ENCODE data around the gene PLSCR1.
"Not testable (repeated sequence)": the region's sequence is repeated elsewhere in the genome, so short reads cannot be mapped to it uniquely, and the experiment has no call there.

The PLSCR1 gene

DNA sequence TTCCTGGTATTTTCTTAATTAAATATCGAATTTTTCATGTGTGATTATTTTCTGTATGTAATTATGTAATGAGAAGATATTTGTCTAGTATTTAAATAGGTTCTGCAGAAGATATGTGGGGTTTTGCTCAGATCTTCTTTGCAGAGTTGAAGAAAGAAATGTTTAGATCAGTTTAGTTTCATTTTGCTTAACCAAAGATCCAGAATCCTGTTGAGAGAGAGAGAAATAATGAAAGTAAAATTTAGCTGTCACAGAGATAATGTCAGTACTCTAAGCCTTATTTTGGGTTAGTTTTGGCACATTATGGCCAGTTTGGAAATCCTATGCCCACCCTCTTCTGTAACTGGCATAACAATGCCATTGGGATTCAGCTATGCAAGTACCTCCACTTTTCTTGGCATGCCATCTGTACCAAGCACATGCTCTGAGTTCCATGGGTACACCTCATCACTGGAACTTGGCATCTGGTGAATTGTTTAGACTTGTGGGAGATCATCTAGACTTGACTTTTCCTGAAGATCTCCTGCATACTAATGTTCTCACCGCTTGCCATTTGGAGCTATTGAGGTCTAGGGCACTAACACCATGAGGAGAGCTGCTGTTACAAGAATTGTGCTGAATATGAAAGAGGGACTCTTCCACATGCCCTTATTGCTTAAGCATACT, 30.9 kb downstream of the PLSCR1 start:
- no peak for DNase-seq (ENCODE audit: low spot score)

DNA sequence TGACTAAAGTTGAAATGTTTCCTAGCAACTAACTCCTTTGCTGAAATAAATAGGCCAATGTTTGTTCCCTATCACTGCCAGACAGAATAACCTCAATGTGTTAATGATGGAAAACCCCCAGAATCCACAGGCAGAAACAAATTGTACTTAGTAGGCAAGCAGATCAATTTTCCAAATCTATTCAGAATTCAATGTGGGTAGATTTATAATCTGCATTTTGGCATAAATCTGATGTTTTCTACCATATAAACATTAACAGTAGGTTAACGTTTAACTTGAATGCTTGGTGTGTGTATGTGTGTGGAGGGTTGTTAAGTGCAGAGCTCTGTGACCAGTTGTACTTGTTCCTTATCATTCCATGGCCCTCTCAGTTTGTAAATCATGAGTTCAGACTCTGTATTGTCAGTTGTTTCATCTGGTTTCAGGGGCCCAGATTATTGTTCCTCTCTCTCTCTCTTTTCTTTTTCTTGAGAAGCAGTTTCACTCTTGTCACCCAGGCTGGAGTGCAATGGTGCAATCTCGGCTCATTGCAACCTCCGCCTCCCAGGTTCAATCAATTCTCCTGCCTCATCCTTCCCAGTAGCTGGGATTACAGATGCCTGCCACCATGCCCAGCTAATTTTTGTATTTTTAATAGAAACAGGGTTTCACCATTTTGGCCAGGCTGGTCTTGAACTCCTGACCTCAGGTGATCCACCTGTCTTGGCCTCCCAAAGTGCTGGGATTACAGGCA, 32.8 kb downstream of the PLSCR1 start:
- DNase-seq (ENCODE audit: low spot score) = no peak

GRCh38 chr3:146507331-146508120, 36.9 kb downstream of the PLSCR1 start:
- DNase-seq (ENCODE audit: low spot score) = no peak

- DNase-seq (ENCODE audit: low spot score) = no peak
Observed at GRCh38 chr3:146505516-146505915, 38.9 kb downstream of the PLSCR1 start.

DNA sequence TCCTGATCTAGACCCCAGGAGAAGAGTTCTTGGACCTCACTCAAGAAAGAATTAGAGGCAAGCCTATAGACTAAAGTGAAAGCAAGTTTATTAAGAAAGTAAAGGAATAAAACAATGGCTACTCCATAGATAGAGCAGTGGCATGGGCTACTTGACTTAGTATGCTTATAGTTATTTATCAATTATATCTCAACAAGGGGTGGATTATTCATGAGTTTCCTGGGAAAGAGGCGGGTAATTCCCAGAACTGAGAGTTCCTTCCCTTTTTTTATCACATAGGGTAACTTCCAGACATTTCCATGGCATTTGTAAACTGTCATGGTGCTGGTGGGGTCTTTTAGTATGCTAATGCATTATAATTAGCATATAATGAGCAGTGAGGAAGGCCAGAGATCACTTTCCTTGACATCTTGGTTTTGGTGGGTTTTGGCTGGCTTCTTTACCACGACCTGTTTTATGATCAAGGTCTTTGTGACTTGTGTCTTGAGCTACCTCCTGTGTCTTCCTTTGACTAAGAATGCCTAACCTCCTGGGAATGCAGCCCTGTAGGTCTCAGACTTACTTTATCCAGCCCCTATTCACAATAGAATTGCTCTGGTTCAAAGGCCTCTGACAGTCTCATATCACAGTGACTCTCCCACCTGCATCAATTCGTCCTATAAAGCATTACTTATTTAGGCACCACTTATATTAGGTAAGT, 39.8 kb downstream of the PLSCR1 start:
- DNase-seq (ENCODE audit: low spot score) = peak; percentile 9

DNA sequence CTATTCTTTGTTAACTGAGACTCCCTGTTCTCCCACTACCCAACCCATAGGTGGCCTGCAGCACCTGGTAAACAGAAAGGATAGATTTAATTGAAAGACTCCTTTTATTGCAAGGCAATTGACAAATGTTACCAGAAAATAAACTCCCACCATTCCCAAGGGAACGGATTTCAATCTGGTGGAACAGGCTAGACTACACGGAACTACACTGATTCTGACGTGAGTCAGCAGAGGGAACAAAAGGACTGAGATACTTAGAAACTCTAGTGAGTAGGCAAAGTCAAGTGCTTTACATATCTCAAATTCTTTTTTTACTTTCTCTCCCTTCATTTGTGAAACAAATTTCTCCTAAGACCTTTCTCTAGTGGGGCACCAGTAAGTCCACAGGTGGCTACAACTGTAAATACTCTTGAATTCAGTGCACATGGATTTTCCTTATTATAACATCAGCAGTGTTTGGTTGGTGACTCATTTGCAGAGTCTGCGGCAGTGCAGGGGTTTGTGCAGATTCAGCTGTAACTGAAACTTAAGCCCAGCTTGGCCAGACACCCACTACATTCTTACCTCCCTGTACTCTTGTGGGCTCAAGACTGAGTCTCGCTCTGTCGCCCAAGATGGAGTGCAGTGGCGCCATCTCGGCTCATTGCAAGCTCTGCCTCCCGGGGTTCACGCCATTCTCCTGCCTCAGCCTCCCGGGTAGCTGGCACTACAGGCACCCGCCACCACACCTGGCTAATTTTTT, 40.8 kb downstream of the PLSCR1 start:
- peak; percentile 72 for DNase-seq (ENCODE audit: low spot score)

DNA sequence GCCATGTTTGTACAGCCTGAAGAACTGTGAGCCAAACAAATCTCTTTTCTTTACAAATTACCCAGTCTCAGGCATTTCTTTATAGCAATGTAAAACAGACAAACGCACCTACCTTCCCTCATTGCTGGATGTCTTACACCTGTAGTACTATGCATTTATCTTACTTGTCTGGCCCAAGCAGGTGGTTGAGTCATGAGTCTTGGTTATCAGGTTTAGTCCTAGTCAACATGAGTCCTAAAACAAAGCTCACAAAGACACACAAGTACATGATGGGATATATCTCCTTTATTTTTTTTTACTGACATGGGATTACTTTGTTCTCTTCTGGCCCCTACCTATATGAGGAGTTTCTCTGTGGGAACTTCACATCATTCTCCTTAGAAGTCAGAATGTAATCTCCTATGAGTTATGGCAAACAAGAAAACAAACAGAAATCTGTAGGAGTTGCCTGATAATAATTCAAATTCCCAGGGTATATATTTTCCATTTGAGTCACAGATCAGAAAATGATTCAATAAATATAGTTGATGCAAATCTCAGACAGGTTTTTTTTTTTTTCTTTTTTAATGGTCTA, 41.4 kb downstream of the PLSCR1 start:
- peak; percentile 8 for DNase-seq (ENCODE audit: low spot score)

DNA sequence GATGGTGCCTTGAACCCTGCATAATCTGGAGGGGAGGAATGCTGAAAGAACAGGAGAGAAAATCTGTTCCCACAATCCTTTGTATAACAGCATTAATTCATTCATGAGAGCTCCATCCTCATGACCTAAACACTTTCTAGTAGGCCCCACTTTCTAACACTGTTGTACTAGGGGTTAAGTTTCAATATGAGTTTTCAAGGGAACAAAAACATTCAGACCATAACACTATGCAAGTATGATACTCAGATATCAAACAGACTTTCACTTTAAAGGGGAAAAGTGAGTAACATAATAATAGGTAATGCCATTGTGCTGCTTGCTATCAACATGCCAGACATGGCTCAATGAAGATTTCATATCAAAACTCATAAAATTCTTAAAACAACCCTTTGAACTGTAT, 42.7 kb downstream of the PLSCR1 start:
- DNase-seq (ENCODE audit: low spot score) = no peak

GRCh38 chr3:146499701-146500100, 44.7 kb downstream of the PLSCR1 start:
- DNase-seq (ENCODE audit: low spot score) = no peak

- no peak for DNase-seq (ENCODE audit: low spot score)
Observed at GRCh38 chr3:146498002-146498736, 46.2 kb downstream of the PLSCR1 start.

- not testable (repeated sequence) for DNase-seq (ENCODE audit: low spot score)
Observed at GRCh38 chr3:146497145-146497843, 47.1 kb downstream of the PLSCR1 start.

DNA sequence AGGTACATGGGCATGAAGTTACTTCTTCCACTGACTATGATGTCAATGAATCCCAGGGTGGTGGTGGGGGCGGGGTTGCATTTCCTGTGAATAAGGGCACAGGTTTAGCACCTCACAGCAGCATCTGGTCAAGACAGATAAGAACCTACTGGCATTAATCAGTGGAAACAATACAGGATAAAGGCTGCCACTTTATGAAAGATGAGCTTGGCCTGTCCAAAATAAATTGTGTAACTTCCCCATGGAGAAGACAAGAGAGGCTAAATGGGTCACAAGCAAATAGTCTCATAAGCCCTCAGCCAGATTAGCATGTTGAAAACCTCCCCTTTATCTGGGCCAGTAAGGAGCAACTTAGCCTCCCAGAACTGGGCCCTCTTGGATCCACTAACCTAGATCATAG, 47.7 kb downstream of the PLSCR1 start:
- DNase-seq (ENCODE audit: low spot score) = no peak

DNA sequence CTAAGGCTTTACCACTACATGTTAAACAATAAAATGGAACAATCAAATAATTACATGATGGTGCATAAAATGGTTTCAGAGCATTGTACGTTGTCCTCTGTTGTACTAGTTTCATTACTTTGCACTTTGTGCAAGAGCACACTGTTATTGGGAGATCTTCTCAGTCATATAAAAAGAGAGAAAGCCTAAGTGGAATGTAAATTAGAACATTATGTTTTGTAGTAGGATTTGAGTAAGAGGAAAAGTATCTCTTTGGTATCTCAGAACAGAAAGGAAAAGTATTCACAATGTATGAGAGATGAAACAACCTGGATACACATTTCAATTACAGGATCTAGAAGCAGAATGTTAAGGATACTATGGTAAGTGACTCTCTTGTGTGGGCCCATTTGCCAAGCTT, 48.2 kb downstream of the PLSCR1 start:
- DNase-seq (ENCODE audit: low spot score) = no peak

GRCh38 chr3:146493761-146494160, 50.6 kb downstream of the PLSCR1 start:
- no peak for DNase-seq (ENCODE audit: low spot score)

GRCh38 chr3:146493221-146493620, 51.2 kb downstream of the PLSCR1 start:
- no peak for DNase-seq (ENCODE audit: low spot score)

GRCh38 chr3:146491303-146491702, 53.1 kb downstream of the PLSCR1 start:
- DNase-seq (ENCODE audit: low spot score) = no peak

- no peak for DNase-seq (ENCODE audit: low spot score)
Observed at GRCh38 chr3:146485297-146485696, 59.1 kb downstream of the PLSCR1 start.

GRCh38 chr3:146476094-146476740, 68.2 kb downstream of the PLSCR1 start:
- DNase-seq (ENCODE audit: low spot score) = no peak

GRCh38 chr3:146474976-146475375, 69.4 kb downstream of the PLSCR1 start:
- not testable (repeated sequence) for DNase-seq (ENCODE audit: low spot score)

All from LoVo (cell line).